Measurements from ENCODE around the gene SRGAP2B.
"Not testable (repeated sequence)": the region's sequence is repeated elsewhere in the genome, so short reads cannot be mapped to it uniquely, and the experiment has no call there.

DNA sequence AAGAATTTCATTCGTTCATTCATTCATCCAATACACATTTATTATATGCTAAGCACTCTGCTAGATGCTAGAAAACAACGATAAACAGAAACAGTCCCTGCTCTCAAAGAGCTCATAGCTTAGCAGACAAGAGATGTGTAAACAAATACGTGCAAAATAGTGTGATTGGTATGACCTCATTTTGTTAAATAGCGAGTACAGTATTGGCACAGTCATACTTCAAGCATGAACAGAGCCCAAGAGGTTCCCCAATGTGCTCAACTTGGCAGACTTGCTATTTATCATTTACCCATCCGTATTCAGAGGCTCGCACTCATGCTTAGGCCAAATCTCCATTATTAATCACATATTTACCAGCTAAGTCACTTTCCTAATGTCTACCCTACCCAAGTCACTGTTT, 23.6 kb downstream of the SRGAP2B start:
- TF ChIP-seq, protein P1, sequence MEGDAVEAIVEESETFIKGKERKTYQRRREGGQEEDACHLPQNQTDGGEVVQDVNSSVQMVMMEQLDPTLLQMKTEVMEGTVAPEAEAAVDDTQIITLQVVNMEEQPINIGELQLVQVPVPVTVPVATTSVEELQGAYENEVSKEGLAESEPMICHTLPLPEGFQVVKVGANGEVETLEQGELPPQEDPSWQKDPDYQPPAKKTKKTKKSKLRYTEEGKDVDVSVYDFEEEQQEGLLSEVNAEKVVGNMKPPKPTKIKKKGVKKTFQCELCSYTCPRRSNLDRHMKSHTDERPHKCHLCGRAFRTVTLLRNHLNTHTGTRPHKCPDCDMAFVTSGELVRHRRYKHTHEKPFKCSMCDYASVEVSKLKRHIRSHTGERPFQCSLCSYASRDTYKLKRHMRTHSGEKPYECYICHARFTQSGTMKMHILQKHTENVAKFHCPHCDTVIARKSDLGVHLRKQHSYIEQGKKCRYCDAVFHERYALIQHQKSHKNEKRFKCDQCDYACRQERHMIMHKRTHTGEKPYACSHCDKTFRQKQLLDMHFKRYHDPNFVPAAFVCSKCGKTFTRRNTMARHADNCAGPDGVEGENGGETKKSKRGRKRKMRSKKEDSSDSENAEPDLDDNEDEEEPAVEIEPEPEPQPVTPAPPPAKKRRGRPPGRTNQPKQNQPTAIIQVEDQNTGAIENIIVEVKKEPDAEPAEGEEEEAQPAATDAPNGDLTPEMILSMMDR (conservative IDR thresholded peaks at IDR 0.05; ENCODE audit: low read length): not testable (repeated sequence)
- not testable (repeated sequence) for TF ChIP-seq EZH2phosphoT487 (IDR thresholded peaks at IDR 0.05; ENCODE audit: borderline replicate concordance)
